ENCODE data around the gene UBQLNL.

The UBQLNL gene

GRCh38 chr11:5534046-5534445, 17.5 kb upstream of the UBQLNL start:
- Histone ChIP-seq H3K9ac (ENCODE audit: low read length) (no peak overlapping the region), H4K8ac (ENCODE audit: low read depth, low read length) (no peak overlapping the region), H3K27me3 (ENCODE audit: insufficient read depth, low read length, poor library complexity) (no peaks in the 10 kb centered on the region), H3K4me2 (ENCODE audit: low read length) (no peak overlapping the region), H3K36me3 (ENCODE audit: control insufficient read depth, insufficient read depth, low read length) (no peaks in the 10 kb centered on the region), H3K79me2 (ENCODE audit: control insufficient read depth, insufficient read depth, low read length) (no peaks in the 10 kb centered on the region), H3K18ac (ENCODE audit: low read length) (no peak overlapping the region), H3K23ac (ENCODE audit: low read length) (no peak overlapping the region), H2BK15ac (replicated peaks; ENCODE audit: low read depth) (no peak overlapping the region), H3K27ac (ENCODE audit: low read depth, low read length) (no peak overlapping the region), H3K56ac (ENCODE audit: low read length) (no peak overlapping the region), H3K4me3 (ENCODE audit: low read length) (no peak overlapping the region), H2BK5ac (ENCODE audit: low read length) (no peak overlapping the region), H3K79me1 (ENCODE audit: low read length) (no peaks in the 10 kb centered on the region), H3K4me1 (ENCODE audit: control insufficient read depth, low read depth, low read length) (no peaks in the 10 kb centered on the region), H2AK5ac (ENCODE audit: low read length) (no peak overlapping the region), H3K4ac (ENCODE audit: low read depth, low read length) (no peak overlapping the region), H4K5ac (ENCODE audit: low read length) (no peak overlapping the region), H2BK120ac (ENCODE audit: low read depth, low read length) (no peak overlapping the region)
- no peak for DNase-seq
- WGBS (ENCODE audit: extremely low coverage, insufficient coverage, low lambda C conversion rate): no CpG with 5 or more reads among the region's 1 CpG

DNA sequence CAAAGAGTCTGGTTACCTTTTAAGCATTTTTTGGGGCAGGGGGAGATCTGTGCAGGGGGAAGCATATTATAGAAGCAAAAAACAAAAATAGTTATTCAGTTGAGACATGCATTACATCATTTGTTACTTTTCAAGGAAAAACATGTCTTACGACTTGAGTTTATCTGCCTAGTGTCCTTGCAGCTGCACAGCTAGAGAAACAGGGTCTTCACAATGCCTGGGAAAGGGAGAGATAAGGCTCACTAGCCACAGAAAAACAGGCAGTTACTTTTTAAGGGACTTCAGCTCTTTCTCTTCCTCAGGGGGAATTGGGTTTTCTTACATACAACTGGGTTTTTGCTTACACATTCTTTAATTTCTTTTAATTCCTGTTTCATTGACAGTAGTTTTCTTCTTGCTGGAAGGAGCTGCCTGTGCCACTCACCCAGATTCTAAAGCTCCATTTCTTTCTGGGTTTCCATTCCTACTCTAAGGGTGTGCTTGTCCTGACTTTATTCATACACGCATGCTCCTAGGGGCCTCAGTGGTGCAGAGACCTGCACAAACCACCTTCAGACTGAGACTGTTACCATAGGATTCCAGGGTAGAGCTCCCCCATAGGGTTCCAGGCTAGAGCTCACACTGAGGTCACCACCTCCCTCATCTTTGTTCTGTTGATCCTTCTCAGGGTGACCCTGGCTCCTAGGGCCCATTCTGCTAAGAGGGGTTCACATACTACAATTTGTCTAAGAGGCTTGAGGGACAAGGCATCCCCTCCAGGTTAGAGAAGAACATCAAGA, 14.7 kb upstream of the UBQLNL start:
- no CpG with 5 or more reads among the region's 2 CpGs for WGBS (ENCODE audit: extremely low coverage, insufficient coverage, low lambda C conversion rate)

DNA sequence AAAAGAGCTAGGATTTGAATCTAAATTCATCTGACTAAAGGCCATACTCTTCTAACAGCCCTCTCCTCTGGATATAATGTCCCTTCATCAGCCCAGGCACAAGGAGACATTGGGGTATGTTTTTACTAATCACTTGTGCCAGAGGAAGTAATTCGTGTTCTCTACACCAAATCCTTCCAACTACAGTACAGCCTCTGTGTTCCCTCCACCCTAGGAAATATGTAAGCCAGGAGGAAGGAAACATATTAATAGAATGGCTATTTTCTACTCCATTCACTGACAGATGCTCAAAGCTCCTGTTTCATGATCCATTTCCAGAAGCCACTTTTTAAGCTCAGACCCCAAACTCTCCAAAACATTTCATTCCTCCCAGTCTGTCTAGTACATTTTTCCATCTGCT, 12.0 kb upstream of the UBQLNL start:
- Histone ChIP-seq H3K79me1 (ENCODE audit: low read length) (no peaks in the 10 kb centered on the region), H3K23ac (ENCODE audit: low read length) (no peak overlapping the region), H3K27ac (ENCODE audit: low read depth, low read length) (no peak overlapping the region), H4K5ac (ENCODE audit: low read length) (no peak overlapping the region), H3K79me2 (ENCODE audit: control insufficient read depth, insufficient read depth, low read length) (no peaks in the 10 kb centered on the region), H3K18ac (ENCODE audit: low read length) (no peak overlapping the region), H3K4me2 (ENCODE audit: low read length) (no peak overlapping the region), H2BK120ac (ENCODE audit: low read depth, low read length) (no peak overlapping the region), H3K9ac (ENCODE audit: low read length) (no peak overlapping the region), H3K4me1 (ENCODE audit: control insufficient read depth, low read depth, low read length) (no peaks in the 10 kb centered on the region), H3K56ac (ENCODE audit: low read length) (no peak overlapping the region), H3K27me3 (ENCODE audit: insufficient read depth, low read length, poor library complexity) (no peaks in the 10 kb centered on the region), H4K8ac (ENCODE audit: low read depth, low read length) (no peak overlapping the region), H3K4me3 (ENCODE audit: low read length) (no peak overlapping the region), H2BK15ac (replicated peaks; ENCODE audit: low read depth) (no peak overlapping the region), H3K36me3 (ENCODE audit: control insufficient read depth, insufficient read depth, low read length) (no peaks in the 10 kb centered on the region), H3K4ac (ENCODE audit: low read depth, low read length) (no peak overlapping the region), H2BK5ac (ENCODE audit: low read length) (no peak overlapping the region), H2AK5ac (ENCODE audit: low read length) (no peak overlapping the region)
- DNase-seq: no peak
- WGBS (ENCODE audit: extremely low coverage, insufficient coverage, low lambda C conversion rate): no CpG with 5 or more reads among the region's 1 CpG

More for the DNA sequence above, 14.7 kb upstream of the UBQLNL start:
- H3K4me2 ChIP-seq (ENCODE audit: low read length): no peak overlapping the region
- no peak for DNase-seq
- H3K4me1 ChIP-seq (ENCODE audit: control insufficient read depth, low read depth, low read length): no peaks in the 10 kb centered on the region
- H3K23ac ChIP-seq (ENCODE audit: low read length): no peak overlapping the region
- no peak overlapping the region for H2AK5ac ChIP-seq (ENCODE audit: low read length)
- no peak overlapping the region for H3K4me3 ChIP-seq (ENCODE audit: low read length)
- no peak overlapping the region for H4K8ac ChIP-seq (ENCODE audit: low read depth, low read length)
- H2BK120ac ChIP-seq (ENCODE audit: low read depth, low read length): no peak overlapping the region
- no peak overlapping the region for H3K56ac ChIP-seq (ENCODE audit: low read length)
- H3K36me3 ChIP-seq (ENCODE audit: control insufficient read depth, insufficient read depth, low read length): no peaks in the 10 kb centered on the region
- H3K4ac ChIP-seq (ENCODE audit: low read depth, low read length): no peak overlapping the region
- H3K9ac ChIP-seq (ENCODE audit: low read length): no peak overlapping the region
- no peak overlapping the region for H2BK5ac ChIP-seq (ENCODE audit: low read length)
- no peak overlapping the region for H3K18ac ChIP-seq (ENCODE audit: low read length)
- H2BK15ac ChIP-seq (replicated peaks; ENCODE audit: low read depth): no peak overlapping the region
- no peaks in the 10 kb centered on the region for H3K79me2 ChIP-seq (ENCODE audit: control insufficient read depth, insufficient read depth, low read length)
- no peak overlapping the region for H3K27ac ChIP-seq (ENCODE audit: low read depth, low read length)
- H3K79me1 ChIP-seq (ENCODE audit: low read length): no peaks in the 10 kb centered on the region
- no peak overlapping the region for H4K5ac ChIP-seq (ENCODE audit: low read length)
- no peaks in the 10 kb centered on the region for H3K27me3 ChIP-seq (ENCODE audit: insufficient read depth, low read length, poor library complexity)

DNA sequence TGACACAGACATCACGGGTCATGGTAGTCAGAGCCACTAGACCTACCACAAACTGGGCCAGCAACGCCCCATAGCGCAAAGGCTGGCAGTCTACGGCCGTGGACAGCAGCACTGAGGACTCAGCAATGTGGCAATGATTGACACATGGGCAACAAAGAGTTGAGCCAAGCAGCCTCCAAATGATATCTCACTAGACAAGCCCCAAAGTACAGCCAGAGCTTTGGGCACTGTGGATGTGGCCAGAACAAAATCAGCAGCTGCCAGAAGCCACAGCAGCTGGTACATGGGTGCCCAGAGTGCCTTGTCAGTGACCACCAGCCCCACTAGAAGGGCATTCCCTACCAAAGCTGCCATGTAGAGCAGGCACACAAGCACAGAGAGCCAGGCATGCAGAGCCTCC, 11.2 kb upstream of the UBQLNL start:
- no CpG with 5 or more reads among the region's 5 CpGs for WGBS (ENCODE audit: extremely low coverage, insufficient coverage, low lambda C conversion rate)
- H3K27me3 ChIP-seq (ENCODE audit: insufficient read depth, low read length, poor library complexity): no peaks in the 10 kb centered on the region
- no peak for DNase-seq
- no peak overlapping the region for H2BK15ac ChIP-seq (replicated peaks; ENCODE audit: low read depth)
- H2BK5ac ChIP-seq (ENCODE audit: low read length): no peak overlapping the region
- no peak overlapping the region for H3K23ac ChIP-seq (ENCODE audit: low read length)
- H3K79me1 ChIP-seq (ENCODE audit: low read length): no peaks in the 10 kb centered on the region
- no peak overlapping the region for H3K18ac ChIP-seq (ENCODE audit: low read length)
- no peak overlapping the region for H4K5ac ChIP-seq (ENCODE audit: low read length)
- H3K4me2 ChIP-seq (ENCODE audit: low read length): no peak overlapping the region
- no peak overlapping the region for H3K4me3 ChIP-seq (ENCODE audit: low read length)
- H3K4ac ChIP-seq (ENCODE audit: low read depth, low read length): no peak overlapping the region
- no peak overlapping the region for H3K27ac ChIP-seq (ENCODE audit: low read depth, low read length)
- no peaks in the 10 kb centered on the region for H3K4me1 ChIP-seq (ENCODE audit: control insufficient read depth, low read depth, low read length)
- H3K9ac ChIP-seq (ENCODE audit: low read length): no peak overlapping the region
- H2BK120ac ChIP-seq (ENCODE audit: low read depth, low read length): no peak overlapping the region
- no peaks in the 10 kb centered on the region for H3K36me3 ChIP-seq (ENCODE audit: control insufficient read depth, insufficient read depth, low read length)
- no peak overlapping the region for H4K8ac ChIP-seq (ENCODE audit: low read depth, low read length)
- H2AK5ac ChIP-seq (ENCODE audit: low read length): no peak overlapping the region
- no peaks in the 10 kb centered on the region for H3K79me2 ChIP-seq (ENCODE audit: control insufficient read depth, insufficient read depth, low read length)
- H3K56ac ChIP-seq (ENCODE audit: low read length): no peak overlapping the region

GRCh38 chr11:5524756-5525155, 8.3 kb upstream of the UBQLNL start:
- WGBS (ENCODE audit: extremely low coverage, insufficient coverage, low lambda C conversion rate): 100% methylated on average over 1 of the region's 3 CpGs
- no peak overlapping the region for H4K8ac ChIP-seq (ENCODE audit: low read depth, low read length)

DNA sequence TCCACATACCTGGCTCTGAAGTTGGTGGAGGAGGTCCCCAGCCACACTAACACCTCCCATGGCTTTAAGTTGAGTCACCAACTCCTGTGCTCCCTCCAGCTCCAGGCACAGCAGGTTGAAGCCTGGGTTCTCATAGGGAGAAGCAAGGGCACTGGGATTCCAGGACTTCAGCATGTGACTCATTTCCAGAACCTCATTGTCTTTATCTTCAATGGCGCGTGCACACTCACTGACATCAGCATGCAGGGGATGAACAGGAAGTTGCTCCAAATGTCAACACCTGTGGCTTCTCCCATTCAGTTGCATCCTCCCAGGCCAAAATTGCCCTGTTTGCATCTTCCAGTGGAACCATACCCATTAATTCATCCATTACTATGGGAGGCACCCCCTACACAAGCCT, 5.8 kb upstream of the UBQLNL start:
- Histone ChIP-seq H2BK5ac (ENCODE audit: low read length) (no peak overlapping the region), H3K79me2 (ENCODE audit: control insufficient read depth, insufficient read depth, low read length) (no peaks in the 10 kb centered on the region), H2BK120ac (ENCODE audit: low read depth, low read length) (no peak overlapping the region), H2AK5ac (ENCODE audit: low read length) (no peak overlapping the region), H3K56ac (ENCODE audit: low read length) (no peak overlapping the region), H3K9ac (ENCODE audit: low read length) (no peak overlapping the region), H3K4me2 (ENCODE audit: low read length) (no peak overlapping the region), H3K4me3 (ENCODE audit: low read length) (no peak overlapping the region), H3K36me3 (ENCODE audit: control insufficient read depth, insufficient read depth, low read length) (no peaks in the 10 kb centered on the region), H4K8ac (ENCODE audit: low read depth, low read length) (no peak overlapping the region), H3K27me3 (ENCODE audit: insufficient read depth, low read length, poor library complexity) (no peaks in the 10 kb centered on the region), H3K4ac (ENCODE audit: low read depth, low read length) (no peak overlapping the region), H3K27ac (ENCODE audit: low read depth, low read length) (no peak overlapping the region), H4K5ac (ENCODE audit: low read length) (no peak overlapping the region), H3K18ac (ENCODE audit: low read length) (no peak overlapping the region), H3K4me1 (ENCODE audit: control insufficient read depth, low read depth, low read length) (no peaks in the 10 kb centered on the region), H3K23ac (ENCODE audit: low read length) (no peak overlapping the region), H3K79me1 (ENCODE audit: low read length) (no peaks in the 10 kb centered on the region), H2BK15ac (replicated peaks; ENCODE audit: low read depth) (no peak overlapping the region)
- no CpG with 5 or more reads among the region's 2 CpGs for WGBS (ENCODE audit: extremely low coverage, insufficient coverage, low lambda C conversion rate)
- DNase-seq: no peak

More at GRCh38 chr11:5524756-5525155, 8.3 kb upstream of the UBQLNL start:
- no peak overlapping the region for H3K4me2 ChIP-seq (ENCODE audit: low read length)
- H3K9ac ChIP-seq (ENCODE audit: low read length): no peak overlapping the region
- H3K79me2 ChIP-seq (ENCODE audit: control insufficient read depth, insufficient read depth, low read length): no peaks in the 10 kb centered on the region
- H3K4me1 ChIP-seq (ENCODE audit: control insufficient read depth, low read depth, low read length): no peaks in the 10 kb centered on the region
- no peak overlapping the region for H3K18ac ChIP-seq (ENCODE audit: low read length)
- no peak overlapping the region for H3K23ac ChIP-seq (ENCODE audit: low read length)
- no peak overlapping the region for H2AK5ac ChIP-seq (ENCODE audit: low read length)
- no peak for DNase-seq
- no peaks in the 10 kb centered on the region for H3K27me3 ChIP-seq (ENCODE audit: insufficient read depth, low read length, poor library complexity)
- no peak overlapping the region for H2BK15ac ChIP-seq (replicated peaks; ENCODE audit: low read depth)
- no peak overlapping the region for H2BK5ac ChIP-seq (ENCODE audit: low read length)
- H3K27ac ChIP-seq (ENCODE audit: low read depth, low read length): no peak overlapping the region
- no peak overlapping the region for H3K4me3 ChIP-seq (ENCODE audit: low read length)
- H3K4ac ChIP-seq (ENCODE audit: low read depth, low read length): no peak overlapping the region
- H3K79me1 ChIP-seq (ENCODE audit: low read length): no peaks in the 10 kb centered on the region
- no peak overlapping the region for H4K5ac ChIP-seq (ENCODE audit: low read length)
- no peak overlapping the region for H2BK120ac ChIP-seq (ENCODE audit: low read depth, low read length)
- H3K56ac ChIP-seq (ENCODE audit: low read length): no peak overlapping the region
- no peaks in the 10 kb centered on the region for H3K36me3 ChIP-seq (ENCODE audit: control insufficient read depth, insufficient read depth, low read length)
